Mesenchymal stem cell (in vitro differentiated cells and primary cell): Measurements from ENCODE around the gene CEL.

Source experiments
- DNase-seq: peaks from one replicate; pipeline ENCODE4 v3.0.0-alpha.2; 2013
- H2AFZ ChIP-seq: one replicate; pipeline ENCODE4 v1.6.1; 2013; ENCODE audit warnings: low read depth, mild to moderate bottlenecking, control low read depth, inconsistent platforms, low read length, moderate library complexity
- H2AK5ac ChIP-seq: 2 replicates; pipeline ENCODE4 v1.6.1; 2013; ENCODE audit warnings: low read length, moderate library complexity, mild to moderate bottlenecking, inconsistent platforms; ENCODE audit not compliant: severe bottlenecking
- H2BK120ac ChIP-seq: one replicate; pipeline ENCODE4 v1.6.1; 2013; ENCODE audit warnings: low read depth, mild to moderate bottlenecking, inconsistent platforms, low read length, moderate library complexity
- H2BK12ac ChIP-seq, 2 experiments: one replicate each; pipeline ENCODE4 v1.6.1; 2013; ENCODE audit warnings: inconsistent platforms in 2 of 2, low read length in 2 of 2, mild to moderate bottlenecking in 2 of 2, moderate library complexity in 2 of 2, control low read depth in 1 of 2
- H2BK15ac ChIP-seq: one replicate; pipeline ENCODE4 v1.6.1; 2013; ENCODE audit warnings: mild to moderate bottlenecking, low read depth, inconsistent platforms; ENCODE audit not compliant: poor library complexity, severe bottlenecking
- H2BK5ac ChIP-seq: 2 replicates; pipeline ENCODE4 v1.6.1; 2013; ENCODE audit warnings: low read depth, mild to moderate bottlenecking, low read length, control low read depth, inconsistent platforms; ENCODE audit not compliant: poor library complexity, severe bottlenecking
- H3K14ac ChIP-seq, 2 experiments: one replicate each; pipeline ENCODE4 v1.6.1; 2013; ENCODE audit warnings: inconsistent platforms in 2 of 2, low read length in 2 of 2, control low read depth in 1 of 2, mild to moderate bottlenecking in 1 of 2, moderate library complexity in 1 of 2
- H3K18ac ChIP-seq, 2 experiments: one replicate each; pipeline ENCODE4 v1.6.1; 2013; ENCODE audit warnings: inconsistent platforms in 2 of 2, low read length in 2 of 2, control low read depth in 1 of 2, low read depth in 1 of 2, mild to moderate bottlenecking in 1 of 2
- H3K23ac ChIP-seq, 2 experiments: one replicate each; pipeline ENCODE4 v1.6.1; 2013; ENCODE audit warnings: inconsistent platforms in 2 of 2, low read length in 2 of 2, mild to moderate bottlenecking in 2 of 2, moderate library complexity in 2 of 2, control low read depth in 1 of 2
- H3K27ac ChIP-seq: 2 replicates; pipeline ENCODE4 v1.5.1; 2013; ENCODE audit warnings: mild to moderate bottlenecking, moderate library complexity, low read length, control low read depth, inconsistent platforms; ENCODE audit not compliant: poor library complexity, severe bottlenecking
- H3K27me3 ChIP-seq, 2 experiments: 2 replicates each; pipeline versions ENCODE4 v1.6.1 to v1.7.0; 2013; ENCODE audit warnings: low read length in 2 of 2, mild to moderate bottlenecking in 2 of 2, moderate library complexity in 2 of 2, control low read depth in 1 of 2, inconsistent platforms in 1 of 2; ENCODE audit not compliant: control insufficient read depth in 1 of 2, insufficient read depth in 1 of 2
- H3K36me3 ChIP-seq, 2 experiments: 2 replicates each; pipeline versions ENCODE4 v1.6.1 to v1.7.0; 2013; ENCODE audit warnings: low read length in 2 of 2, control low read depth in 1 of 2, inconsistent platforms in 1 of 2, low read depth in 1 of 2, mild to moderate bottlenecking in 1 of 2; ENCODE audit not compliant: insufficient read depth in 2 of 2, control insufficient read depth in 1 of 2
- H3K4ac ChIP-seq, 2 experiments: one replicate each; pipeline ENCODE4 v1.6.1; 2013; ENCODE audit warnings: inconsistent platforms in 2 of 2, low read length in 2 of 2, mild to moderate bottlenecking in 2 of 2, moderate library complexity in 2 of 2, control low read depth in 1 of 2, low read depth in 1 of 2
- H3K4me1 ChIP-seq: 2 replicates; pipeline ENCODE4 v1.6.1; 2013; ENCODE audit warnings: low read depth, low read length, control low read depth; ENCODE audit not compliant: control insufficient read depth, insufficient read depth
- H3K4me2 ChIP-seq: 2 replicates; pipeline ENCODE4 v1.6.1; 2013; ENCODE audit warnings: low read length, mild to moderate bottlenecking, inconsistent platforms; ENCODE audit not compliant: poor library complexity, severe bottlenecking
- H3K4me3 ChIP-seq, 2 experiments: 2 replicates each; pipeline versions ENCODE4 v1.5.1 to v1.7.0; 2013; ENCODE audit warnings: low read length in 2 of 2, mild to moderate bottlenecking in 2 of 2, control low read depth in 1 of 2, low read depth in 1 of 2; ENCODE audit not compliant: insufficient read depth in 1 of 2
- H3K79me1 ChIP-seq: replicated peaks from 2 replicates; pipeline ENCODE4 v1.6.1; 2013; ENCODE audit warnings: mild to moderate bottlenecking, control low read depth, low read length, inconsistent platforms; ENCODE audit not compliant: poor library complexity, severe bottlenecking
- H3K9ac ChIP-seq: 2 replicates; pipeline ENCODE4 v1.7.0; 2013; ENCODE audit warnings: mild to moderate bottlenecking, low read length, moderate library complexity
- H3K9me3 ChIP-seq: 2 replicates; pipeline ENCODE4 v1.7.0; 2013; ENCODE audit warnings: mild to moderate bottlenecking, low read length; ENCODE audit not compliant: control insufficient read depth
- H4K8ac ChIP-seq: one replicate; pipeline ENCODE4 v1.6.1; 2013; ENCODE audit warnings: inconsistent platforms, mild to moderate bottlenecking, low read length, moderate library complexity
- H4K91ac ChIP-seq: one replicate; pipeline ENCODE4 v1.6.1; 2013; ENCODE audit warnings: mild to moderate bottlenecking, low read length, inconsistent platforms
- WGBS: methylation state at CpG from one replicate; pipeline ENCODE4 v1.1.7; 2013; ENCODE audit warnings: mixed read lengths; 5-methylcytosine and 5-hydroxymethylcytosine counted together

The CEL gene

DNA sequence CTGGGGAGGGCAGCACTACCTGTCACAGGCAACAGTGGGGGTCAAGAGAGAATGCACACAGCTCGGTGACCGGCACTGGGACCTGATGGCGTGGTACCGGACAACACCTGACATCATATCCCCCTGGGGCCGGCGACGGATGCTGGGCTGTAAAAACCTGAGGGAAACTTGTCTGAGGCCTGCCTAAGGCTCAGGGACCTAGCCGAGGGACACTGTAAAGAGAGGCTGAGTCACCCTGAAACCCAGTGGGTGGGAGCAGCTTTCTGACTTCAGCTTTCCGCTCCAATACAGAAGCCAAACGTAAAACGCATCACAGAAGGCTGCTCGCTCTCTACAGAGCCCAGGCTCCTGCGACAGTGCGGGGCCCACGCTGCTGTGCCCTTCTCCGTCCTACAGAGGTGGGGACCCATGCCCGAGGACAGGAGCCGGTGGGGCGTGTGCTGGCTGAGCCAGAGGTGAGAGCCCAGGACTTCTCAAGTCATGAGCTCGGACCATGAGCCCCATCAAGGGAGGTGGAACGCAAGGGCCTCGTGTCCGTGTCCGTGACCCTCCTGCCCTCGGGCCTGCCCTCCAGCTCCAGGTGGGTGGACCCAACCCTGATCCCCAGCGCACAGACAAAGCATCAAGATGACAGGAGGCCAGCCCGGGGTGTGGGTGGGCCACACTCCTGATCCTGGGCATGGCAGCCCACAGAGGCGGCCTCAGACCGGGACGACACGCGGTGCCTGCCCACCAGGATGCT is 54.0 kb downstream of the CEL start:
- H2AFZ ChIP-seq = no peak overlapping the region
- peak overlapping the region; percentile 85 for H3K27ac ChIP-seq
- H3K23ac ChIP-seq = no peak overlapping the region
- no peak overlapping the region for H2BK120ac ChIP-seq
- H2BK15ac ChIP-seq = peak overlapping the region; percentile 90
- H3K18ac ChIP-seq = peak overlapping the region; percentile 58
- DNase-seq = peak; percentile 62
- H2BK5ac ChIP-seq = peak overlapping the region; percentile 22
- peak overlapping the region in 1 of 2 experiments; percentile 49 for H3K4me3 ChIP-seq
- H3K14ac ChIP-seq = no peak overlapping the region
- H3K27me3 ChIP-seq = no peaks in the 10 kb centered on the region
- H3K4me1 ChIP-seq = peaks cover 83% of the 10 kb centered on the region
- H4K91ac ChIP-seq = peak overlapping the region; percentile 85
- peak overlapping the region; percentile 97 for H2AK5ac ChIP-seq
- peak overlapping the region; percentile 52 for H4K8ac ChIP-seq
- no peaks in the 10 kb centered on the region for H3K9me3 ChIP-seq
- H3K36me3 ChIP-seq = peaks cover 12 to 38% of the 10 kb centered on the region in 2 experiments
- peak overlapping the region; percentile 1 to 43 for H2BK12ac ChIP-seq
- peaks cover 27% of the 10 kb centered on the region for H3K79me1 ChIP-seq
- H3K9ac ChIP-seq = peak overlapping the region; percentile 86
- H3K4ac ChIP-seq = no peak overlapping the region
- peak overlapping the region; percentile 13 for H3K4me2 ChIP-seq
- WGBS = 85% methylated on average over 32 of the region's 32 CpGs

- H3K27ac ChIP-seq = no peak overlapping the region
- no peak overlapping the region for H2AFZ ChIP-seq
- no peak overlapping the region for H2BK120ac ChIP-seq
- no peaks in the 10 kb centered on the region for H3K9me3 ChIP-seq
- no peak overlapping the region for H4K8ac ChIP-seq
- no peak overlapping the region for H3K4ac ChIP-seq
- H2BK5ac ChIP-seq = no peak overlapping the region
- H3K18ac ChIP-seq = peak overlapping the region in 1 of 2 experiments; percentile 3
- 96% methylated on average over 20 of the region's 20 CpGs for WGBS
- H3K23ac ChIP-seq = peak overlapping the region in 1 of 2 experiments; percentile 46
- no peaks in the 10 kb centered on the region for H3K27me3 ChIP-seq
- H3K4me1 ChIP-seq = peaks cover 85% of the 10 kb centered on the region
- H4K91ac ChIP-seq = no peak overlapping the region
- H2BK15ac ChIP-seq = no peak overlapping the region
- H2AK5ac ChIP-seq = peak overlapping the region; percentile 5
- peak overlapping the region; percentile 1 to 2 for H2BK12ac ChIP-seq
- H3K14ac ChIP-seq = no peak overlapping the region
- peak overlapping the region in 1 of 2 experiments; percentile 49 for H3K4me3 ChIP-seq
- peaks cover 4 to 29% of the 10 kb centered on the region in 2 experiments for H3K36me3 ChIP-seq
- peaks cover 24% of the 10 kb centered on the region for H3K79me1 ChIP-seq
- H3K4me2 ChIP-seq = no peak overlapping the region
- DNase-seq = no peak
- H3K9ac ChIP-seq = peak overlapping the region; percentile 86
These were observed 54.8 kb downstream of the CEL start for GRCh38 chr9:133116346-133117231.

DNA sequence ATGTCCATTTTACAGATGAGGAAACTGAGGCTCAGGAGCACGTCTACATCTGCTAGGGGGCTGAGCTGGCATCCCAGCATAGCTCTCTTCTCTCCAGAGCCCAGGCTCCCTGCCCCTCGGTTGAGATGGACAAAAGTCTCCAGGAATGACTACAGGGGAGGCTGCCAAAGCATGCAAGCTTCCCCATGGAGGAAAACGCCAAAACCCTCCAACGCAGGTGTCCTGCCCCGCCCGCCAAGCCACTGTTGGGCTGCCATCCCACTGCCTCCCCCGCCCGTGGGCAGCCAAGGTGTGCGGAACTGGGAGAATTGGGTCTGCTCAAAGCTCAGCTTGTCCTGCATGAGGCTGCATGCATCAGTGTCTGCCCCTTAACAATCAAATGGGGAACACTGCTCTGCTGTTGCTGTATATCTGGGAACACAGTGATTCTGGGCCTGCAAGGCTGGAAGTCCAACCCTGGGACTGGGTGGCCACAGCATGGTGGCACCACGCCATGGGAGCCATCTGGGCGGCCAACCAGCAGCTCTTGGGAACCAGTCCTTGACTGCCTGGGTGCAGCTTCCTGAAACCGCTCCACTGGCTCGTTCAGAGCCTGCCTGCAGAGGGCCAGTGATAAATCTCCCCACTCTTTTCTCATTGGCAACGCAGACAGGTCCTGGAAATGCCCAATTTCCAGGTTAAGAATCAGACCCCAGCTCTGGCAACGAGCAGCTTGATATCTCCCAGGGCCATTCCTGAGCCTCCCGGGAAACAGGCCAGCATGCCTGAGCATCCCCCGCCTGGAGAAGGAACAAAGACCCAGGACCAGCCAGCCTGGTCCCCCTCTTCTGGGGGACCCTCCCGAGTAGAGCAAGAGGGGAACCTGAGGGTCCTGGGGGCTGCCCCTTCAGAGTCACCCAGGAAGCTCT is 55.7 kb downstream of the CEL start:
- Histone ChIP-seq H3K18ac (peak overlapping the region in 1 of 2 experiments; percentile 16), H4K91ac (no peak overlapping the region), H3K9ac (no peak overlapping the region), H2BK12ac (no peak overlapping the region), H3K9me3 (no peaks in the 10 kb centered on the region), H2BK5ac (no peak overlapping the region), H4K8ac (peak overlapping the region; percentile 49), H2AK5ac (no peak overlapping the region), H3K4me2 (no peak overlapping the region), H3K4ac (no peak overlapping the region), H3K27me3 (no peaks in the 10 kb centered on the region), H3K79me1 (peaks cover 20% of the 10 kb centered on the region), H3K14ac (peak overlapping the region in 1 of 2 experiments; percentile 31), H2AFZ (no peak overlapping the region), H2BK15ac (no peak overlapping the region), H2BK120ac (no peak overlapping the region), H3K27ac (no peak overlapping the region), H3K23ac (no peak overlapping the region), H3K36me3 (peaks cover 0 to 23% of the 10 kb centered on the region in 2 experiments), H3K4me1 (peaks cover 81% of the 10 kb centered on the region), H3K4me3 (no peak overlapping the region)
- DNase-seq = no peak
- 90% methylated on average over 18 of the region's 18 CpGs for WGBS
